Hypothalamus (tissue), 51 donors: ENCODE results near the gene ARID2.
A peak's percentile ranks its signal among the peaks of the same experiment; 100 is the strongest.

Experiments used
- DNase-seq, 51 donors: peaks; one replicate each; lab custom pipeline; 2025; lab: John Stamatoyannopoulos, UW

Gene ARID2

DNA sequence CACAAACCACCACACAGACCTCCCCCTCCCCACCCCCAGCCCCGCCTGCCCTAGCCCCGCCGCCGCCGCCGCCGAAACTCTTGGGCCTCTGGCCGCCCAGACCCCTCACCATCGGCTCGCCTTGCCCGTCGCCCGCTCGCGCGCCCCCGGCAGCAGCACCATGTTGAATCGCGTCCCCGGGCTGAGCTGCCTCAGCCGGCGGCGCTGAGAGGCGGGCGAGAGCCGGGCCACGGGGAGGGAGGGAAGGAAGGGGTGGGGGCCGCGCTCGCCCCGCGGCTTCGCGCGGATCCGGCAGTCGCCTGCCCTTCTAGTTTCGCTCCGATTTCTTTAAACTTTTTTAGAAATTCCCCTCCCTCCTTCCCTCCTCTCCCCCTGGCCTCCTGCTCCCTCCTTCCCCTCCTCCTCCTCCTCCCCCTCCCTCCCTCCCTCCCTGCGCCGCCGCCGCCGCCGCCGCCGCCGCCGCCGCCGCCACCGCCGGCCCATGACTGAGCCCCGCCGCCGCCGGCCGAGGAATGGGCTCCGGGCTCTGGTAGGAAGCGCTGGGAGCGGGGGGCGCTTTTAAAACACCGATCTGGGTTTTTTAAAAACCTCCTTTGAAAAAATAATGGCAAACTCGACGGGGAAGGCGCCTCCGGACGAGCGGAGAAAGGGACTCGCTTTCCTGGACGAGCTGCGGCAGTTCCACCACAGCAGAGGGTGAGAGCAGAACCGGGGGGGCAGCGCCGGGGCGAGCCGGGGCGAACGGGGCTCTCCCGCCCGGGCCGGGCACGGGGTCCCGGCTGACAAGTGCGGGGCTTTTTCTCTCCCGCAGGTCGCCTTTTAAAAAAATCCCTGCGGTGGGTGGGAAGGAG is at the start of gene ARID2:
Gene ARID2, plus strand, starts transcription at position 474 of the 851 bp plus-strand sequence. Its CDS starts 131 bp downstream, at position 605.
- peak in 46 of 51 donors; percentile 16 to 89 (median 69) for DNase-seq

DNA sequence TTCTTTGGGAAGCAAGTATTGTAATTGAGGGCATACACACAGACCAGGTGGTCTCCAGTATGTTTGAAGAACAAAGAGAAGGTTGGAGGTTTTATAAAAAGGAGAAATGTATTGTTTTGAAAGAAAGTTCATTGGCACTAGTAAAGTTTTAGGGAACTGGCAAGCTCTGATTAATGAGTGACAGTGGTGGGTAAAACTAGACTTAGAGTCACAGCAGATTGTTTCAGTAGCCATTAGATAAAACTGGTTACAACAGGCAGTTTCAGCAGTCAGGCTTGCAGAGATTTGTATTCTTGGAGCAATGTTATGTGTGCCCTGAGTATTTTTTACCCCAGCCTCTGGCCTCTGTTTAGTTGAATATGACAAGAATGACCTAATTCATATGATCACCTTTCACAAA is 49.1 kb upstream of the ARID2 start:
- no peak for DNase-seq

- no peak for DNase-seq
Measured at GRCh38 chr12:45681465-45681864, 48.0 kb upstream of the ARID2 start.

DNA sequence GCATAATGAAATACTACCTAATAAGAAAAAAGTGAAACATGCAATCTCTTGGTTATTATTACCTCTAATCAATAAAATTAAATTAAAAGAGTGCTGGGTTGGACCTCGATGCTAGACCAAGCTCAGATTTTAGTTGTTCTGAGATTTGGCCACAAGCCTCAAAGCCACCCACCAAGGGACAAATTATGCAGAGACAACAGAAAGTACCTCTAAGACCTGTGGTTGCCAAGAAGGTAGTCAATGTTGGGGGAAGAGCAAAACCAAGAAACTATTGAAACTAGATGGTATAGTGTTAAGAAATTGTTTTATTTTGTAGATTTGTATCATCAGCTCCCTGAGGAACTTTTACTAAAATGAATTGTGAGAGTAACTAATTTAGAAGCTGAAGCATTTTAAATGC is 43.8 kb upstream of the ARID2 start:
- no peak for DNase-seq

DNA sequence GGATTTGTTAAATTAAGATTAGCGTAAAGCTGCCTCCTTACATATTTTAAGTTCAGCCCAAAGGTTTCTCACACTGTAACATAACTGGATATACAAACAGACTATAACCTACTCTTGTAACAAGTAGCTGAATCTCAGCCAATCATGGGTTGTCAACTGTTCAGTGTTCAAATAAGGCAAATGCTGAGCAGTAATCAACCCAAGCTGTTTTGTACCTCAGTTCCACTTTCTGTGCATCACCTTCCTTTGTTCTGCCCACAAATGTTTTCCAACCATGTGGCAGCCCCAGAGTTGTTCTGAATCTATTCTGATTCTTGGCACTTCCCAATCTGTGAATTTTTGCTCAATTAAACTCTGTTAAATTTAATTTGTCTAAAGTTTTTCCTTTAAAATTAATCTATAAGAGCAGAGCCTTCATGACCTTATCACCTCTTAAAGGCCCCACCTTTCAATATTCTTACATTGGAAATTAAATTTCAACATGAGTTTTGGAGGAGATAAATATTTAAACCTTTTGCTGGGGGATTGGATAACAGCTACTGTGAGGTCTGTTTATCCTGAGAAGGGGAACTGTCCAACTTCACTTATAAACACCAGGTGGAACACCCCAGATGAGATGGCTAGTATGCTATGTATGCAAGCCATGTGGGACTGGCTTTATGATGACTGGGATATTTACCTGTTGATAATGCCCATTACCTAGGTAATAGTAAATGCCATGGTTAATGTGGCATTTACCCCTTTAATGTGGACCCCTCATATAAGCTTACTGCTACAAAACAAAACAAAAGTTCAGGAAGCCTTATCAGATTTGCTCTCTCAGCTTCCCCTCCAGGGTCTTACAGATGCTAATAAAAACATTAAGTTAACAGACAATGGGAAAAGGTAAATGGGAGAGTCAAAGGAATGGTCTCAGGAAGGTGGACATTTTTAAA is 42.2 kb upstream of the ARID2 start:
- DNase-seq, result no peak

- DNase-seq, result no peak
Measured at GRCh38 chr12:45688183-45688582, 41.3 kb upstream of the ARID2 start.

DNA sequence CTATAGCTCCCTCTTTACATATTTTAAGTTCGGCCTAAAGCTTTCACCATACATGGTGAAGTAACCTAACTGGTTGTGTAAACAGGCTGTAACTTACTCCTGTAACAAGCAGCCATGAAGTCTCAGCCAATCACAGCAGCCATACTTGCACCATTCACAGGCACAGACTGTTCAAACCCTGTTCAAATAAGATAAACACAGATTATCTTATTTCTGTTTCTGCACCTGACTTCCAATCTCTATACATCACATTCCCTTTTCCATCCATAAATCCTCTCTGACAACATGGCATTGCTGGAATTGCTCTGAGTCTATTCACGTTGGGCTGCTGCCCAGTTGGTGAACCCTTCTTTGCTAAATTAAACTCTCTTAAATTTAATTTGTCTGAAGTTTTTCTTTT is 34.5 kb upstream of the ARID2 start:
- no peak for DNase-seq

GRCh38 chr12:45695606-45696005 is 33.9 kb upstream of the ARID2 start:
- DNase-seq, result no peak

DNA sequence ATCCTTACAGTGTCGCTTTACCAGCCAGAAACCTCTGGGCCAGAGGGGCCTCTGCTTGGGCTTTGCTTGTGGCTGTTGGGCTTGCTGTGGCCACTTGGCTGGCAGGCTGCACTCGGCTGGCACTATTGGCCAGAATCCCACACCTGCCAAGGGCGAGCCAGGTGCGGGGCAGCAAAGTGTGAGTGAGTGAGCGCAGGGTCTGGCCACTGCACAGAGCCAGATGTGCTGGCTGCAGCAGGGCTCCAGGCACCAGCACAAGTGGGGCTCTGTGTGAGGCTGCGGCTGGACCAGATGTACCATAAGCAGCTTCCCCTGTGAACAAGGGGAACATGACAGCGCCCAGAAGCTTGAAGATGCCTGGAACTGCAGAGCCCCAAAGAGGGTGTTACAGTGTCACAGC is 33.5 kb upstream of the ARID2 start:
- DNase-seq, result no peak

GRCh38 chr12:45697371-45697770 is 32.1 kb upstream of the ARID2 start:
- DNase-seq, result no peak

GRCh38 chr12:45701296-45701695 is 28.2 kb upstream of the ARID2 start:
- DNase-seq, result no peak

DNA sequence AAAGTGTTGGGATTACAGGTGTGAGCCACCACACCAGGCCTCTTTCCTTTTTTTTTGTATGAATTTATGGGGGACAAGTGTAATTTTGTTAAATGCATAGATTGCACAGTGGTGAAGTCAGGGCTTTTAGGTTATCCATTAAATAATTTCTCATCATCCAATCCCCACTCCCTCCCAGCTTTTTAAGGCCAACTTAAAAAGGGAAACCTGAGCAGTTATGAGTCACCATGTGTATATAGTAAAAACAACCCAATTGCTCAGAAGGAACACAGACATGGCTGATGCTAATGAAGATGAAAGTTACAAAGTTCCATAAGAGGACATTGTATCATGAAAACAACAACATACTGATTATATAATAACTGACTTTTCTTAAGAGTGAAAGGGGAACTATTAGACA is 25.6 kb upstream of the ARID2 start:
- no peak for DNase-seq

DNA sequence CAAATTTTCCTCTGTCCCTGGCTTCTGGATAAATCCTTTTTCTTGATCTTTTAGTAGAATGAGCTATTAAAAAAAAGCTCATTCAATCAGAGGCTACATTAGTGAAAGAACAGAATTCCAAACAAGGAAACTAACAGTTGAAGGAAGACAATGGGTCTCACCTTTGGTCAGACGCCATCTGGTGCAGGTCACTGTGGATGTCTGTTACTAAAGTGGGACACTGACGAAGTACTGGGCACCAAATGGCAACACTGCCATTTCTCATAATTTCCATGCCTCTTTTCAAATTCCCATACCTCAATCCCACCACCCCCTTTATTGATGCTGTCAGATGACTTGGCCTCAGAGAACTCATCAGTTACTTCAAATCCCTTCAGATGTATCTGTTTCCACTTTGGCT is 24.5 kb upstream of the ARID2 start:
- DNase-seq, result no peak

DNA sequence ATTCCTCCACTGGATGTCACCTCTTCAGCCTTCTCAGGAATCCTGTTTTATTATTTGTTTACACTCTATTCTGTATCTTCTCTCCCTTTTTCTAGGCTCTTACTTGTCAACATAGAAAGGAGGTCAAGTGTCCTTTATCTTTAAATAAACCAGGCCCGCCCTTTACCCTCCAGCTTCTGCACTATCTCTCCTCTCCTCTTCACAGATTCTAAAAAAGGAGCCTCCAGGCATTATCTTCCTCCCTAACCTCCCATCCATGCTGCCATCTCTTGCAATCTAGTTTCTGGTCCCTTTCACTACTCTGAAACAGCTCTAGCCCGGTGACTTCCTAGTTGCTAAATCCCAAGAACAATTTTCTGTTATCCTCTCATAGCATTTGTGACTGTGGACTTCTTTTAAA is 24.1 kb upstream of the ARID2 start:
- no peak for DNase-seq

- DNase-seq, result no peak
Measured at GRCh38 chr12:45707241-45707857, 22.2 kb upstream of the ARID2 start.

GRCh38 chr12:45708363-45708762 is 21.1 kb upstream of the ARID2 start:
- DNase-seq, result no peak

GRCh38 chr12:45708901-45709300 is 20.6 kb upstream of the ARID2 start:
- no peak for DNase-seq

DNA sequence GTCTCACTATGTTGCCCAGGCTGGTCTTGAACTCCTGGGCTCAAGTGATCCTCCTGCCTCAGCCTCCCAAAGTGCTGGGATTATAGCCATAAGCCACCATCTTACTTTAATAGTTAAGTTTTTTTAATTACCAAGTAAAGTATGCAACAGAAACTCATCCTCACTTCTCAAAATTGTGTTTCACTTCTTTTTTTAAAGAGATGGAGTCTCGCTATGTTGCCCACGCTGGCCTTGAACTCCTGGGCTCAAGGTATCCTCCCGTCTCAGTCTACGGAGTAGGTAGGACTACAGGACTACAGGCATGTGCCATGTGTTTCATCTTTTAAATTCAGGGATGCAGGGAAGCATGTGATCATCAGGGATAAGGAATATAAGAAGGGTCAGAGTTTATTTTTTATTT is 17.2 kb upstream of the ARID2 start:
- no peak for DNase-seq

GRCh38 chr12:45713078-45713477 is 16.4 kb upstream of the ARID2 start:
- no peak for DNase-seq

DNA sequence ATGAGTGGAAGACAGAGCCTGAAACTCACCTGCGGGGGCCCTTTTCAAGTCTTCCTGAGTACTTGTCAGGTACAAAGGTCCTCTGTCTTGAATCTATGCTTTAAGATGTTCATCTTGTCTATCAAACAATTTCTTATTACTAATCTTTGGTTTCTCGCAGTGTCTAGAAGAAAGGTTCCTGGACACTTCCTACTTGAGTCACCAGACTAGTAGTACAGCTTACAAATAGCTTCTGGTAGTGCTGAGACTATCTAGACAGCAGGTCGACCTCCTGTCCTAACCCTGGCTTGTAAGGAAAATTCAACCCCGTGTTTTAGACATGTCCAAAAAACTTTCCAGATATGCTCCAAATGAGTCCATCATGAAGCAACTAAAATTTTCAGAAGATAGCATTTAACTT is 11.2 kb upstream of the ARID2 start:
- DNase-seq, result no peak

GRCh38 chr12:45720069-45720468 is 9.4 kb upstream of the ARID2 start:
- no peak for DNase-seq
